HG03280 (cell line): ENCODE results near the gene APP.
"Not testable (repeated sequence)": the region's sequence is repeated elsewhere in the genome, so short reads cannot be mapped to it uniquely, and the experiment has no call there.

ENCODE experiments used
- ATAC-seq: cut with Tn5 transposase; IDR thresholded peaks from one replicate; pipeline ENCODE4 v1.9.1; 2021; ENCODE audit warnings: mild to moderate bottlenecking, moderate library complexity; ENCODE audit not compliant: unreplicated experiment

The APP gene

GRCh38 chr21:26165331-26165730, 5.2 kb downstream of the APP start:
- no peak for ATAC-seq

- no peak for ATAC-seq
Measured at GRCh38 chr21:26164311-26164710, 6.3 kb downstream of the APP start.

DNA sequence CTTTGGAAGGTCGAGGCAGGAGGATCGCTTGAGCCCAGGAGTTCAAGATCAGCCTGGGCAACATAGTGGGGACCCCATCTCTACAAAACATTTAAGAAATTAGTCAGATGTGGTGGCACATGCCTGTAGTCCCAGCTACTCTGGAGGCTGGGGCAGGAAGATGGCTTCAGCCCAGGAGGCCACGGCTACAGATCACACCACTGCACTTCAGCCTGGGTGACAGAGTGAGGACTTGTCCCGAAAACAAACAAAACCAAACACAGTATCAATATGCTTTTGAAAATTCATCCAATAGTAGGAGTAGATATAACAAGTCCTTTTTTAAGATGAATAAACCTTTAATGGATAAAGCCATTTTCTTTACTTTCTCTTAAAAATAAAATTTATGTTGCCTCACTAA, 8.5 kb downstream of the APP start:
- ATAC-seq, result no peak

GRCh38 chr21:26159869-26160268, 10.7 kb downstream of the APP start:
- ATAC-seq, result no peak

DNA sequence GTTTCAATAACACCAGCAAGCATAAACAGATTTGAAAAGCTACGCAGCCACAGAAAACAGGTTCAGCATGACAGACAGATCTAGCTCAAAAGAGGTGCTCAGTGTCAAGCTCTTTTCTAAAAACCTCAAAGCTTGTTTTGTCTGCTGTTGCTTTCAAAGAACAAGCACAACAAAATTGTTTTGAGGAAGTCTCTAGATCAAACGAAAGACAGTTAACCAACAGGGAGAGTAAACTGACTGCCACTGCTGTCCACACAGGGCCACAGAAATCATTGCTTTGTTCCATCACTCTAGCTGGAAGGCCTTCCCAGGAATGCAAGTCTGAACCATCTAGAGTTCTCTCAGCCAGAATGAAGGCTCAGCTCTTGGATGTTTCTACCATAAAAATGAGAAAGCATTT, 12.8 kb downstream of the APP start:
- ATAC-seq, result no peak

- no peak for ATAC-seq
Measured at GRCh38 chr21:26154753-26155152, 15.8 kb downstream of the APP start.

DNA sequence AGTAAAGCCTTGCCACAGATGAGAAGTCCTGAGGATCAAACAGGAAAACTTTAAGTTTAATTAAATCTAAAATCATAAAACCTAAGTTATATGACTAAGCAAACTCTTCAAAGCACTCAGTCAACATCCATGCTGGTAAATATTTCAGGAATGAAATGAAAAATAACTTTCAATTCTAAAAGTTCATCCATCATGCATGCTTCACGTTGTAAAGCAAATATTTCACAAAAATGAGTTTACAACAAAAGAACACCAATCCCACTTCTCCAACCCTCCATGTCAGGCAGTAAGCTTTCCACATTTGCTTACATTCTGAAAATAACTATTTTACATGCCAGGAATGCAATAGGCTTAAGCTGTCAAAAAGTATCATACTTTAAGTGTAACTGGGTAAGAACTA, 16.8 kb downstream of the APP start:
- no peak for ATAC-seq

DNA sequence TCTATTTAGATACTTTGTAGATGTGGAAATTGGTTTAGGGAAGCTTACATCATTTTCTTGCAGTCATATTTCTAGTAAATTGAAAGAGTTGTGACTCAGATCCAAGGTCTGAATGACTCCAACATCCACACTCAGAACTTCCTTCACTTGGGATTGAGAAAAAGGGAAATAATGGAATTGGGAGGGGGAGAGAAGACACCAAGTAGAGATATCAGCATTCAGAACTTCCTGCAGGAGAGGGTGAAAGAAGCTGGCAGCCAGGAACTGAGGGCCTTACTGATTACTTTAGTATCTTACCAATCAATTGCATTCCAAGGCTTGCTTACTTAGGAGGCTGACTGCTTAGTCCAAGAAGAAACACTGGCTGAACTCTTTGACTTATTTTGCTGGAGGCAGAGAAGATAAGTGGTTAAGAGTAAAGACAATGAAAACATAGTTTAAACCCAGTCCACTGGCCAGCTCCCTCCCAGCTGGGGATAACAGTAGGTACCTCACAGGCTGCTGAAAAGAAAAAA, 21.7 kb downstream of the APP start:
- no peak for ATAC-seq

GRCh38 chr21:26148071-26148839, 22.3 kb downstream of the APP start:
- no peak for ATAC-seq

DNA sequence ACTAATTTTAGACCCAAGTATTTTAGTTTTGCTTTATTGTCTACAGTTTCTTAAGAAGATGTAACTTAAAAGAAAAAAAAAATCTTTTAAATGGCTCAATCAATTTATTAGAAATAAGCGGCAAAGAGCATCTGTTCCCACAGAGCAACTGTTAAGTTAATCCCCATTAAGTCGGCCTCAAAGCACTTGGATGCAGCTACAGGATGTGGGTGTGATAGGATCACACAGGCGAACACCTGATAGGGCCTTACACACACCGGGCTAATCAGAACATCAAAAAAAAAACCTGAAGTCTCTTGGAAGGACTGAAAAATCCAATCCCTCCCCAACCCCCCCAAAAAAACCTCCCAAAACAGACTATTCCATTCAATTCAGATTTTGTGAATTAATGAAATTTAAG, 23.0 kb downstream of the APP start:
- no peak for ATAC-seq

- no peak for ATAC-seq
Measured at GRCh38 chr21:26146681-26147080, 23.9 kb downstream of the APP start.

GRCh38 chr21:26144031-26144430, 26.5 kb downstream of the APP start:
- no peak for ATAC-seq

- ATAC-seq, result no peak
Measured at GRCh38 chr21:26142363-26142762, 28.2 kb downstream of the APP start.

DNA sequence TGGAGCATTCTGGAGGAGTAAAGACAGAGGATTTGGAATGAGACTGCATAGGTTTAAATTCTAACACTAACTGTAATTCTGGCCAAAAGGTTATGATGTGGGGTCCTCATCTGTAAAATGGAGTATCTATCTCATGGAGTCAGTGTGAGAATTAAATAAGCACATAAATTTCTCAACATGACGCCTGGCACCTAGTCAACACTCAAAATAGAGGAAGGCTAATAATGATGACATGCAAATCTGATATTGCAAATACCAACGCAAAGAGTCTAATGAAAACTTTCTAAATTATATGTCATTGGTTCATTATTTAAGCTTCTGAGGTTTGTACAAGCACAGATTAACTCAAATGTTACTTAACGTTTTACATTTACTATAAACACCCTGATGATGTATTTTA, 29.6 kb downstream of the APP start:
- ATAC-seq, result no peak

DNA sequence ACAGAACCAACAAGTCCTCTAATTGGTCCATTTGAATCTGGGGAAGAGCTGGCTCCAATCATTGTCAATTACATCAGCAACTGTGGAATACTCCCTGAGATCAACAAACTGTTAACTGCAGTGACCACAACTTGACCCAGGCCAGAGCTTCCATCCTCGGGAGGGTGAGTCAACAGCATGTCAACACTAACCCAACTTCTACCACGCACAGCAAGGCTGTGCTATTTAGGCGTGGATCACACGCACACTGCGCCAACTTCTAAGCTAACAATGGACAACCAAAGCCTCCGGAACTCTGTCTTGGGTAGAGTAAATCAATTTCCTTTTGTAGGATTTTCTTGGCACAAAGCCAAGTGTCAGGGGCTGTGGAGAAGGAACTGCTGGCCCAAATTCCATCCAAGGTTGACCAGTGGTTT, 30.4 kb downstream of the APP start:
- ATAC-seq, result no peak

- no peak for ATAC-seq
Measured at GRCh38 chr21:26138615-26139257, 31.8 kb downstream of the APP start.

- ATAC-seq, result no peak
Measured at GRCh38 chr21:26137379-26138060, 33.0 kb downstream of the APP start.

- ATAC-seq, result peak; percentile 95
Measured at GRCh38 chr21:26136671-26137070, 33.9 kb downstream of the APP start.

DNA sequence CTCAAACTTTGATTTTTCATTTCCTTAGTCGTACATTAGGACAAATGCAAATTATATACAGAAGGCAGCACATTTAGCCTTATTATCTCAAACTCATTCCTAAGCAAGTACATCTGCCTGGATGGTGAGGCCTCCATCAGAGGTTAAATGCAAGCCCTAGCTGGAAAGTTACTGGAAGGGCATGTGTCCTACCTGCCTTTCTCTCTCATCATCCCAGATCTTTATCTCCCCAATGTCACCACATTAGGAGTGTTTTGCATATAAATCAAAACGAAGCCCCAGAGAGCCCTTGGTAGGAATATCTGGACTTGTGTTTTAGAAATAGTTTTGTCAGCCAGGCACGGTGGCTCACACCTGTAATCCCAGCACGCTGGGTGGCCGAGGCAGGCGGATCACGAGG, 35.0 kb downstream of the APP start:
- no peak for ATAC-seq

- ATAC-seq, result no peak
Measured at GRCh38 chr21:26131554-26131953, 39.0 kb downstream of the APP start.

DNA sequence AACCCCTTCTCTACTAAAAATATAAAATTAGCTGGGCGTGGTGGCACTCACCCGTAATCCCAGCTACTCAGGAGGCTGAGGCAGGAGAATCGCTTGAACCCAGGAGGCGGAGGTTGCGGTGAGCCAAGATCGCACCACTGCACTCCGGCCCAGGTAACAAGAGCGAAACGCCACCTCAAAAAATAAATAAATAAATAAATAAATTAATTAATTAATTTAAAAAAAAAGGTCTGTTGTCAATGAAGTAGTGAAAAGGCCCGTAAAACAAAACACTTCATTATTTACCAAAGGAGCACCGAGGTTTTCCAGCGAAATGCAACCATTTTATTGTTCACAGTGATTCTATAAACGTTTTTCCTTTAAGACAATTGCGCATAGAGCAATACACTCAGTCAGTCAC, 39.5 kb downstream of the APP start:
- not testable (repeated sequence) for ATAC-seq
